GM12878 (cell line): ENCODE measurements around the gene MYOM1. TPM values are rescaled to one million over a fixed set of nuclear protein-coding genes. Genes with fewer than 3 reads are reported as not detected.
A peak's percentile ranks its signal among the peaks of the same experiment; 100 is the strongest.

Experiments used
- ATF3 ChIP-seq: IDR thresholded peaks from 2 replicates; pipeline ENCODE4 v1.6.1; 2011; ENCODE audit warnings: low read depth, mild to moderate bottlenecking, low read length, moderate library complexity, borderline replicate concordance; ENCODE audit errors: extremely low read depth
- BCL3 ChIP-seq: IDR thresholded peaks from 2 replicates; pipeline ENCODE4 v1.6.1; 2011; ENCODE audit warnings: borderline replicate concordance, low read depth, mild to moderate bottlenecking, moderate library complexity, low read length; ENCODE audit not compliant: insufficient read depth, poor library complexity, severe bottlenecking
- CEBPZ ChIP-seq: fragments of 150-350 bp; IDR thresholded peaks from 2 replicates; pipeline ENCODE4 v1.6.1; 2016; ENCODE audit warnings: low read depth, low read length
- EGR1 ChIP-seq, 2 experiments: IDR thresholded peaks; 1 replicate in 1 of 2; 2 replicates in 1 of 2; pipeline ENCODE4 v1.6.1; 2011 to 2012; ENCODE audit warnings: low read depth in 2 of 2, low read length in 2 of 2, borderline replicate concordance in 1 of 2, mild to moderate bottlenecking in 1 of 2, moderate library complexity in 1 of 2
- GABPA ChIP-seq: IDR thresholded peaks from 2 replicates; pipeline ENCODE4 v1.6.1; 2014; ENCODE audit warnings: antibody characterized with exemption, low read depth, mild to moderate bottlenecking, inconsistent platforms
- HSF1 ChIP-seq: fragments of 150-350 bp; IDR thresholded peaks from 2 replicates; pipeline ENCODE4 v1.6.1; 2014; ENCODE audit warnings: mild to moderate bottlenecking, low read depth, low read length
- JUND ChIP-seq: IDR thresholded peaks from 2 replicates; pipeline ENCODE4 v1.6.1; 2012; ENCODE audit warnings: low read depth, mild to moderate bottlenecking, low read length, improper control_type of control experiment, moderate library complexity
- MAX ChIP-seq: IDR thresholded peaks from 2 replicates; pipeline ENCODE4 v1.6.1; 2012; ENCODE audit warnings: low read depth, low read length, improper control_type of control experiment
- REST ChIP-seq: IDR thresholded peaks from 2 replicates; pipeline ENCODE4 v1.6.1; 2012; ENCODE audit warnings: mild to moderate bottlenecking, low read depth, low read length
- SMAD5 ChIP-seq: IDR thresholded peaks from 2 replicates; pipeline ENCODE4 v1.6.1; 2016; ENCODE audit warnings: antibody characterized with exemption, low read depth
- TAF1 ChIP-seq: IDR thresholded peaks from 2 replicates; pipeline ENCODE4 v1.6.1; 2011; ENCODE audit warnings: mild to moderate bottlenecking, low read depth, low read length, borderline replicate concordance
- polyA plus RNA-seq, 11 experiments: library from polyadenylated mRNA; depleted of rRNA in 4 of 11; unstranded in 6 of 11; stranded (reverse) in 5 of 11; fragments of >200 nt; fragmentation: Nextera tagmentation in 4 of 11; fragmentation: Illumina TruSeq in 1 of 11; extraction: Ambion mirVana in 4 of 11; extraction: Trizol in 1 of 11; gene quantifications; 1 replicate in 1 of 11; 2 replicates in 10 of 11; pipeline versions ENCODE4 v1.2.1 to v1.2.3, GENCODE V29; 2011 to 2016; ENCODE audit warnings: inconsistent platforms in 2 of 11, missing spikeins in 2 of 11, low read depth in 1 of 11
- total RNA-seq, 4 experiments: library from RNA; depleted of rRNA in 3 of 4; stranded (reverse); fragments of >200 nt in 3 of 4; fragmentation: Illumina TruSeq in 1 of 4; extraction: Trizol in 1 of 4; gene quantifications; 2 replicates each; pipeline versions ENCODE4 v1.2.1 to v1.2.3, GENCODE V29; 2013 to 2021

Gene MYOM1
- total and polyA plus RNA-seq, 10 of the 15 experiments (the other 5 are each of a cell fraction or from before 2014, with no cell fraction given), result 0.06 to 1.0 (median 0.57) TPM

GRCh38 chr18:3256693-3257626, 37.2 kb upstream of the MYOM1 start (continued):
- TF ChIP-seq REST (no peak), GABPA (0 out of 2 replicates have a peak, but pooled peaks have one; percentile 28), MAX (no peak), HSF1 (no peak), SMAD5 (no peak), JUND (no peak; the same call in 1 of the 2 replicates), TAF1 (no peak), ATF3 (no peak), BCL3 (peak; percentile 62), EGR1 (IDR thresholded peaks at IDR 0.05; ENCODE audit: borderline replicate concordance in 1 of 2, low read depth in 2 of 2, low read length in 2 of 2) (no peak), CEBPZ (no peak)
